AG04449 (cell line): ENCODE results near the gene GMEB2.

Experiments used
- CTCF ChIA-PET: fragments of 350-600 bp; formaldehyde crosslinking; extraction: SDS; loops from one replicate; lab custom pipeline; 2021; ENCODE audit warnings: antibody characterized with exemption; lab: Yijun Ruan, JAX
- POLR2A ChIA-PET: fragments of 400-600, 350-600 bp; formaldehyde crosslinking; extraction: SDS; loops from one replicate; lab custom pipeline; 2020; ENCODE audit warnings: antibody characterized with exemption, inconsistent platforms; lab: Yijun Ruan, JAX
- DNase-seq: peaks from one replicate; pipeline ENCODE4 v3.0.0-alpha.2; 2010; ENCODE audit warnings: low read depth, low spot score
- H3K4me3 ChIP-seq: 2 replicates; pipeline ENCODE4 v1.5.1; 2011; ENCODE audit warnings: low read depth, mild to moderate bottlenecking, control low read depth, low read length
- TF ChIP-seq, protein P1 (sequence below): IDR thresholded peaks from one replicate; pipeline ENCODE4 v1.5.1; 2011; ENCODE audit warnings: mild to moderate bottlenecking, moderate library complexity, low read length, control low read depth, inconsistent platforms; ENCODE audit not compliant: insufficient read depth; ENCODE audit errors: missing control alignments

GMEB2 gene

DNA sequence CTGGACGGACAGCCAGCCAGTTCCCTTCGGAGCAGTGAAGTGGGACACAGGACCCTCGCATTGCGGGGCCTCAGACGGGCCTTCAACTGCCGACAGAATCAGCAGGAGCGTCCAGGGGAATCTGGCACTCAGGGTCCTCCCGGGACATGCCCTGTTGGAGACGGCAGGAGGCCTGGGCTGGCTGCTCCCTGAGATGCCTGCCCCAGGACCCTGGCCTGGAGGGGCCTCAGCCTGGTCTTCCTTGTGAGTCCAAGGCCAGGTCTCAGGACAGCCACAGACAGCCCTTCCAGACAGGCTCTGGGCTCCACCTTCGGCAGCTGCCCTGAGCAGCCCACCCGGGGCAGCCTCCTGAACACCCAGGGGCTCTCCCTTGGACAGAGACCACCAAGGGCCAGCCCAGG lies 38.3 kb downstream of the GMEB2 start:
- ChIA-PET CTCF (no interaction called here), POLR2A (interaction anchor here (1.0 kb wide), 1 partner anchor 14 kb away, joined by 3 read pairs; the partner anchor contains the start of gene HELZ2)
- no peak for DNase-seq
- TF ChIP-seq, protein P1, sequence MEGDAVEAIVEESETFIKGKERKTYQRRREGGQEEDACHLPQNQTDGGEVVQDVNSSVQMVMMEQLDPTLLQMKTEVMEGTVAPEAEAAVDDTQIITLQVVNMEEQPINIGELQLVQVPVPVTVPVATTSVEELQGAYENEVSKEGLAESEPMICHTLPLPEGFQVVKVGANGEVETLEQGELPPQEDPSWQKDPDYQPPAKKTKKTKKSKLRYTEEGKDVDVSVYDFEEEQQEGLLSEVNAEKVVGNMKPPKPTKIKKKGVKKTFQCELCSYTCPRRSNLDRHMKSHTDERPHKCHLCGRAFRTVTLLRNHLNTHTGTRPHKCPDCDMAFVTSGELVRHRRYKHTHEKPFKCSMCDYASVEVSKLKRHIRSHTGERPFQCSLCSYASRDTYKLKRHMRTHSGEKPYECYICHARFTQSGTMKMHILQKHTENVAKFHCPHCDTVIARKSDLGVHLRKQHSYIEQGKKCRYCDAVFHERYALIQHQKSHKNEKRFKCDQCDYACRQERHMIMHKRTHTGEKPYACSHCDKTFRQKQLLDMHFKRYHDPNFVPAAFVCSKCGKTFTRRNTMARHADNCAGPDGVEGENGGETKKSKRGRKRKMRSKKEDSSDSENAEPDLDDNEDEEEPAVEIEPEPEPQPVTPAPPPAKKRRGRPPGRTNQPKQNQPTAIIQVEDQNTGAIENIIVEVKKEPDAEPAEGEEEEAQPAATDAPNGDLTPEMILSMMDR = no peak
- H3K4me3 ChIP-seq = no peak overlapping the region

DNA sequence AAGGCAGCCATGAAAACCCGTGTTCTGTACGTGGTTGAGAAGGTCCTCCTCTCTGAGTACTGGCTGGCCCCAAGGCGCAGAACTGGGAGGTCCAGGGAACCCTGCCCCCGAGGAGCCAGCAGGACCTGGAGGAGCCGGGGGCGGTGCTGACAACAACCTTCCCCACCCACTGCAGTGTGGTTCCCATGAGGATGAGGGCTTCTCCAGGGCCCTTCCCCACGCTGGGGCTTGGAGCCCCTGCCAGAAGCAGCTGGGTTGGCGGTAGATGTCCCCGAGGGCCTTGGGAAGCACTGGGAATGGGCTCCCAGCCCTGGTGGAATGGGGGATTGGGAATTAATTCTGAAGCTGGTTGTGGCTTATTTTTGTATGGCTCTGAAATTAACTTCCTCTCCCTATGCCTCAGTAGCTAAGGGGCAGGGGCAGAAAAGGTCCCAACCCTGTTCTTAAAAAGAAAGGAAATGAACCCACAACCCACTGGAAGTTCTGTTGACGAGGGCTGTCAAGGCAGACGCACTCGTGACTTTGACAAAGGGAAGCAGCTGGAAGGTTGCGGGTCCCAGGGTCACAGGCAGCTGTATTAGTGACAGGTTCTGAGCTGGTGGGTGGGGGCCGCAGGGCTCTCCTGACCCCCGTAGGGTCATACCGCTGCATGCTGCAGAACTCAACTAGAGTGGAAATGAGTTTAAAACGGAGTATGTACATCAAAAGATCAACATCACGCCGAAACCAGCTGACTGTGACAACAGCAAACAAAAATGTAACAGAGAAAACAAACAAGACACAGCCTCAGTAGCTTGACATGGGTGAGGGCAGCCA lies 38.9 kb downstream of the GMEB2 start:
- H3K4me3 ChIP-seq = no peak overlapping the region
- TF ChIP-seq, protein P1 = no peak
- no peak for DNase-seq
- ChIA-PET CTCF (no interaction called here), POLR2A (interaction anchor here (1.0 kb wide), 1 partner anchor 14 kb away, joined by 3 read pairs; the partner anchor contains the start of gene HELZ2)

DNA sequence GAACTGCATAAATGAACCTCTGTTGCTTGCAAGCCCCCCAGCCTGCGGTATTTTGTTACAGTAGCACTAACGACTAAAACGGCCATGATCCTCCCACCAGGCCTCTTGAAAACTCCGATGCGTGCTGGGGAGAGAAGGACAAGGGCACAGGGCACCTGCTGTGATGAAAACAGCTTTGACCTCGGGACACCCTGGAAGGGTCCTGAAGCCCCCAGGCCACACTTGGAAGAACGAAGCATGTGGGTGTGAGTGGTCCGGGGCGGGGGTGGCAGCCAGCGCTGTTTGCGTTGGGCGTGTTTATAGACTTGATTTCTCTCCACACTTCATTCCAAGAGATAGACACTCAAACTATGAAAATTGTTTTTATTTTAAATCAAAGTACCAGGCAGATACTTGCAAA lies 39.6 kb downstream of the GMEB2 start:
- H3K4me3 ChIP-seq = no peak overlapping the region
- DNase-seq = no peak
- CTCF ChIA-PET = no interaction called here
- POLR2A ChIA-PET = no interaction called here
- TF ChIP-seq, protein P1 = no peak

DNA sequence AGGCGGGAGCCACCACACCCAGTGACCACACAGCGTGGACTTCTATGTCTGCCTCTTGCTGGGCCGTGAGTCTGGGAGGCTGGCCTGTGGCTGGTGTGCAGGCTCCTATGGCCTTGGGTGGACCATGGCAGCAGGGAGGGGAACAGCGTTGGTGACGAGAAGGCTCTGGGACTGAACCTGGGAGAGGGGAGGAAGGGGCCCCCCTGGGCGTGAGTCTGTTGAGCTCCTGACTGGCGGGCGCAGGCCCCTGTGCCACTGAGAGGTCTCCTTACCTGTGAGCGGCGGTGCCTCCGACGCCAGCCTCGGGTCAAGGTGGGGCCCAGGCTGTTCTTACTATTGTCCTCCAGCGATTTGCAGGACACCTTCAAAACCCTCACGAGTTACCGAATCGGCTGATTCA lies 40.1 kb downstream of the GMEB2 start:
- ChIA-PET CTCF (interaction anchor here (0.7 kb wide), 1 partner anchor 19 kb away, joined by 3 read pairs; no protein-coding TSS in a partner anchor), POLR2A (no interaction called here)
- no peak for DNase-seq
- TF ChIP-seq, protein P1 = no peak
- no peak overlapping the region for H3K4me3 ChIP-seq

DNA sequence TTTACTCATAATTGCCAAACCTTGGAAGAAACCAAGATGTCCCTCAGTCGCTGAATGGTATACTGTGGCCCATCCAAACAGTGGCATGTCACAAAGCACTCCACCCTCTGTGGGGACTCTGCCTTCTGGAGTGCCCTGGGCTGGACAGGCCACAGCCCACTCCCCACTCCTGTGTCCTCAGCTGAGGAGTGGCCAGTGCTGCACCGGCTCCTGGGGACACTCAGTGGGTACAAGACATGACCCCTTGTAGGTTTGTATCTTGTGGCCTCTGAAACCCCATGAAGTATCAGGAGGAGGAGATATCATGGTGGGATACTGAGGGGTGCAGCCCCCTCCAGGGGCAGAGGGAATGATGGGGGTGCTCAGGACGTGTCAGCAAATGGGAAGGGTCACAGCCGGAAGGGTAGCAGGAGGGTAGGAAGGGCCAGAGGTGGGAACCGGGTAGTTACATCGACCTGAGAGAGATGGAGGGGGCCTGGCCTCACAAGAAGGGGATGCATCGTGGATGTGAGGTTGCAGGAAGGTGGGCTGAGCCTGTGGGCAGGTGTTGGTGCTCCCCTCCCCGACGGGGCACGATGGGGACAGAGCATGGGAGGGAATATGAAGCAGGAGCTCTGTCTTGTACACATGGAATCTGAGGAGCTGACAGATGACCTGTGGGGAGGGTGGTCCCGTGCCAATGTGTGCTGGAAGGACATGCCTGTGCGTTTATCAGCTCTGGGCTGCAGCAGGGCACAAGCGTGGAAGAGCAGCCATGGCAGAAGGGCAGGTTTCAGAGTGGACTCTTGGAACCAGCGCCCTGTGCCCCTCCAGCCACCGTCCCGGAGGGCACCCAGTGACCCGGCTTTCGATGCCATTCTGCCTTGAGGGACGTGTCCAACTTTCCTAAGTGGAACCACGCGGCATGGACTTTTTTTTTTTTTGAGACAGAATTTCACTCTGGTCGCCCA lies 41.0 kb downstream of the GMEB2 start:
- no peak for DNase-seq
- TF ChIP-seq, protein P1 = no peak
- ChIA-PET CTCF (interaction anchor here (0.7 to 1.4 kb wide), 2 partner anchors 12 to 18 kb away, joined by 3 to 4 read pairs; partner anchors contain the start of gene HELZ2), POLR2A (no interaction called here)
- no peak overlapping the region for H3K4me3 ChIP-seq
